Measurements from ENCODE around the gene RNU1-4.
"Not testable (repeated sequence)": the region's sequence is repeated elsewhere in the genome, so short reads cannot be mapped to it uniquely, and the experiment has no call there.

The RNU1-4 gene

GRCh38 chr1:16708704-16709103 is 31.6 kb upstream of the RNU1-4 start:
- DNase-seq (ENCODE audit: low read depth in 2 of 2): not testable (repeated sequence)

GRCh38 chr1:16709659-16710087 is 30.6 kb upstream of the RNU1-4 start:
- DNase-seq (ENCODE audit: low read depth in 2 of 2): not testable (repeated sequence)

- DNase-seq (ENCODE audit: low read depth in 2 of 2): not testable (repeated sequence)
Measured at GRCh38 chr1:16710618-16711017, 29.7 kb upstream of the RNU1-4 start.

DNA sequence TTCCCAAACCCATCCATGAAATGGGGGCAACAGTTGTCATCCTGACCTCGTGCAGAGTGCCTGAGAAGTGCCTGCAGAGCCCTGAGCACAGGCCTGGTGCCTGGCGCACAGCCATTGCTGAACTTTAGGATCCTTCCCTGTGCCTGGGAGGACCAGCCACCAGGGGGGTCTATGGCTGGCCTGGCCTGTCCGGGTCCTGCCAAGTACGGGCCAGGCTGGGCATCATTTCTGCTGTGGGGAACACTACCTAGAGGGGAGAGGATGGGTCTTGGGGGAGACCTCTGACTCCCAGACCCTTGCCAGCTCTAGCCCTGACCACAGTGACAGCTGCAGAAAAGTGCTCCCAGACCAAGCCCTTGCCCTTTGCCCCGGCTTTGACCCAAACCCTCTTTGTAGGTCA is 28.2 kb upstream of the RNU1-4 start:
- not testable (repeated sequence) for DNase-seq (ENCODE audit: low read depth in 2 of 2)

DNA sequence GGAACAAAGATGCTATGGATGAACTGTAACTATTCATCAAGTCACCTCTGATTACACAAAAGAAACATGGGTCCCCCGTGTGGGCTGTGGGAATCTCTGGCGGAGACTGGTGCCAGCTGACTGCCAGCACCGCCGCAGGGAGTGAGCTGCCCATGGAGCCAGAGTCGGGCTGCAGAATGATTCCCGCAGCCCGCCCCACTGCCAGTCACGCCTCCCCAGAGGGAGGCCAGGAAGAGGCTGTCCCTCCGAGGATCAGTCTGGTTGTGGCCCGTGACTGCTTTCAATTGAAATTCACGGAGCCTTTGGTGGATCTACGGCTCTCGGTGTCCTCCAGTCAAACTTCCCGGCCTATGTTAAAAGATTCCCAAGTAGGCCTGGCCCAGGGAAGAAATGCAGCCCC is 27.7 kb upstream of the RNU1-4 start:
- not testable (repeated sequence) for DNase-seq (ENCODE audit: low read depth in 2 of 2)

DNA sequence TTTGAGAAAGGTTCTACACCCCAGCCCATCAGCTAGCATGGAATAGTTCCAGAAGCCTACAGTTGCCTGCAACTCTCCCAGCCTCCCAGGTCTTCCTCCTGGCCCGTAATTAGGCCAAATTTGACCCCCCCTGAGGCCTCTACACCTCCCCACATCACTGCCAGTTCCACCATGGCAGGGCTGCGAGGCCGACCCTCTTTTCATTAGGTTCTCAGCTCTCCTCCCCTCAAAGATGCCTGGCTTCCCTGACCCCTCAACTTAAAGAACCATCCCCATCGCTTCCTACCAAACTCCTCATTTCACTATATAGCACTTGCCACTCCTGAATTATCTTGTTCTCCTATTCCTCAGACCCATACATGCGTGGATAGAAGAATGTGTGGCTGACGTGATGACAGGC is 27.3 kb upstream of the RNU1-4 start:
- not testable (repeated sequence) for DNase-seq (ENCODE audit: low read depth in 2 of 2)

GRCh38 chr1:16713480-16713879 is 26.8 kb upstream of the RNU1-4 start:
- DNase-seq (ENCODE audit: low read depth in 2 of 2): not testable (repeated sequence)

- no peak for DNase-seq (ENCODE audit: low read depth in 2 of 2)
Measured at GRCh38 chr1:16716691-16717335, 23.5 kb upstream of the RNU1-4 start.

DNA sequence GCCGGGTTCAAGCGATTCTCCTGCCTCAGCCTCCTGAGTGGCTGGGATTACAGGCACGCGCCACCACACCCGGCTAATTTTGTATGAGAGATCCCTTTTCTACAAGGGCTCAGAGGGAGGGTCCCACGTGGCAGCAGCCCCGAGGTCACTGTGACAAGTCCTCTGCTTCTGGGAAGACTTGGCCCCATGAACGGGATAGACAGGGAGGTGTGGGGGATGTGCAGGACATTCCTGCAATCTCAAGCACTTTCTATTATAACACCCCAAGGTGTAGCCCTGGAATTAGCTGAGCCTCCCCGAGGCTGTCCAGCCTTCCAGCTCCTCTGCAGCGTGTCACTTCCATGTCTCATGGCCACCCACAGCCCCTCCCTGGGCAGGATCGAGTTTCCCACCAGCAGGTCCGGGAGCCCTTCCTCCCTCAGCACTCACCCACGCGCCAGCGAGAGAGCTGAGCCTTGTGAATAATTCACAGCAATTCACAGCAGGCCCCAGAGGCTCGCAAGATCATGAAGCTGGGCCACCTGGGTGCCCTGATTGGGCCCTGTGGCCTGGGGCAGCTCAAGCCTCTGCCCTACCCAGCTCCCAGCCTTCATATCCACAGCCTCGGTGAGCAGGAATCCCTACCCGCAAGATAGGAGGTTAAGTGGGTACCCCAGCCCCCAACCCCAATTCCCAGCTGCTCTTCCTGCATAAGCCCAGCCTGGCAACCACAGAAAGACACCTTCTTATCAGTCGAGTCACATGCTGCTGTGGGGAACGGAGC is 22.8 kb upstream of the RNU1-4 start:
- DNase-seq (ENCODE audit: low read depth in 2 of 2): no peak

GRCh38 chr1:16718099-16718907 is 22.0 kb upstream of the RNU1-4 start:
- not testable (repeated sequence) for DNase-seq (ENCODE audit: low read depth in 2 of 2)

- no peak for DNase-seq (ENCODE audit: low read depth in 2 of 2)
Measured at GRCh38 chr1:16718908-16719533, 21.3 kb upstream of the RNU1-4 start.

- no peak for DNase-seq (ENCODE audit: low read depth in 2 of 2)
Measured at GRCh38 chr1:16719571-16720350, 20.6 kb upstream of the RNU1-4 start.

DNA sequence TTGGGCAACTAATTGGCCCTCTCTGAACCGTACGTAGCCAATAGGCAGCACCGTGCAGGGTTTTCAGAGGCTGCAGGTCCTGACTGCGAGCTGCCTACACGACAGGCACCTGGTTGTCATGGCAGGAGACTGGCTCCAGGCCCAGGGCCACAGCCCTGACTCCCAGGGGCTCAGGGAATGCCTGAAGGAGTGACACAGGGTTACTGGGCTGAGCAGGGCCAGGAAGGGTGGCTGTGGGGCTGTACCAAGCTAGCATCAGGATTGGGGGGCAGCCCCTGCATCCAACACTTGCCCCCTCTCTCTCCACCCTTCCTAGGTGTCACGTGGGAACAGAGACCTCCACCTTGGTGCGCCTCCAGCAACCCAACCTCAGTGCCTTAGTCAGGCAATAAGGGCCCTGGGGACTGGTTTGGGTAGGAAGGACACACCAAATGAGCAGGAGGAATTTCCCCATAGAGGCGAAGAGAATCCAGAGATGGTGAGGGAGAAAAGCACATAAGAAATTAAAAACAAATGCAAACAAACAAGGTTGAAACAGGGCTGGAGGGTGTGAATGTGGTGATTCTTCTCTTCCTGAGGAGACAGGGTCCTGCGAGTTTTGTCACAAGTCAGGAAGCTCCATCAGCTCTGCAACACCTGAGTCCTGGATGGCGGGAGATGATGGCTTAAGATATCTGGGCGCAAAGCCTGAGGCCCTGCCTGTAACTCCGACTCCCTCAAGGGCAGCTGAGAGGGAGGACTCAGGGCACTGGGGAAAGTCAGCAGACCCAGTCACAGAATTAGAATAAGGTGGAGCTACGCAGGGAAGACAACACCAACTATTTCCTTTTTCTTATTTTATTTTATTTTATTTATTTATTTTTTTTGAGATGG is 19.7 kb upstream of the RNU1-4 start:
- no peak for DNase-seq (ENCODE audit: low read depth in 2 of 2)

GRCh38 chr1:16721871-16722641 is 18.3 kb upstream of the RNU1-4 start:
- no peak for DNase-seq (ENCODE audit: low read depth in 2 of 2)

- no peak for DNase-seq (ENCODE audit: low read depth in 2 of 2)
Measured at GRCh38 chr1:16724718-16725438, 15.4 kb upstream of the RNU1-4 start.

GRCh38 chr1:16725439-16726245 is 14.7 kb upstream of the RNU1-4 start:
- not testable (repeated sequence) for DNase-seq (ENCODE audit: low read depth in 2 of 2)

- peak in 1 of 2 experiments; percentile 4 for DNase-seq (ENCODE audit: low read depth in 2 of 2)
Measured at GRCh38 chr1:16727190-16728111, 12.9 kb upstream of the RNU1-4 start.
